Lung (tissue), 12 donors: Measurements from ENCODE around the gene SH3RF2. TPM values are rescaled to one million over a fixed set of nuclear protein-coding genes. Genes with fewer than 3 reads are reported as not detected.

Source experiments
- ATAC-seq: fragments of 200-7000 bp; cut with Tn5 transposase; one replicate; pipeline ENCODE4 v1.9.1; 2020; ENCODE audit warnings: moderate number of reproducible peaks; ENCODE audit not compliant: insufficient read depth, low FRiP score
- DNase-seq, 3 donors: peaks; one replicate each; pipeline ENCODE4 v3.0.0-alpha.2; 2013 to 2017
- H3K27ac ChIP-seq, 2 donors: one replicate each; pipeline ENCODE4 v1.5.1; 2013; ENCODE audit warnings: mild to moderate bottlenecking in 2 of 2, moderate library complexity in 2 of 2, control low read depth in 1 of 2, inconsistent platforms in 1 of 2, low read depth in 1 of 2, low read length in 1 of 2
- H3K27me3 ChIP-seq, 3 donors: one replicate each; pipeline ENCODE4 v1.5.1; 2013; ENCODE audit warnings: low read length in 2 of 3; ENCODE audit not compliant: control insufficient read depth in 3 of 3, insufficient read depth in 3 of 3
- H3K36me3 ChIP-seq, 4 donors: one replicate each; pipeline ENCODE4 v1.5.1; 2013; ENCODE audit warnings: low read length in 4 of 4, mild to moderate bottlenecking in 1 of 4, moderate library complexity in 1 of 4; ENCODE audit not compliant: control insufficient read depth in 4 of 4, insufficient read depth in 4 of 4
- H3K4me1 ChIP-seq, 5 donors: one replicate each; pipeline ENCODE4 v1.5.1; 2013; ENCODE audit warnings: low read length in 5 of 5, mild to moderate bottlenecking in 2 of 5, moderate library complexity in 1 of 5; ENCODE audit not compliant: control insufficient read depth in 5 of 5, insufficient read depth in 5 of 5
- H3K4me3 ChIP-seq: one replicate; pipeline ENCODE4 v1.5.1; 2013; ENCODE audit warnings: mild to moderate bottlenecking, control low read depth, moderate library complexity
- H3K9ac ChIP-seq, 2 donors: one replicate each; pipeline ENCODE4 v1.5.1; 2013; ENCODE audit warnings: low read length in 2 of 2, control low read depth in 1 of 2; ENCODE audit not compliant: insufficient read depth in 1 of 2
- H3K9me3 ChIP-seq, 4 donors: one replicate each; pipeline ENCODE4 v1.5.1; 2013; ENCODE audit warnings: low read length in 3 of 4, mild to moderate bottlenecking in 1 of 4, moderate library complexity in 1 of 4; ENCODE audit not compliant: control insufficient read depth in 4 of 4, insufficient read depth in 3 of 4
- WGBS, 2 donors: extraction: QIAGEN DNeasy Blood & Tissue Kit; methylation state at CpG; one replicate each; pipeline ENCODE4 v1.1.7; 2013; 5-methylcytosine and 5-hydroxymethylcytosine counted together
- polyA plus RNA-seq, 2 donors: library from polyadenylated mRNA; stranded (reverse); fragments of 200-250 nt; gene quantifications; one replicate each; pipeline ENCODE4 v1.2.1, GENCODE V29; 2013
- total RNA-seq, 2 donors: library from RNA; depleted of rRNA in 1 of 2; stranded (reverse); fragments of >200 nt in 1 of 2; gene quantifications; one replicate each; pipeline ENCODE4 v1.2.1, GENCODE V29; 2014 to 2021
- TF ChIP-seq, protein P1 (sequence below): IDR thresholded peaks from 2 replicates; pipeline ENCODE4 v1.5.1; 2012; ENCODE audit warnings: mild to moderate bottlenecking; ENCODE audit errors: control extremely low read depth, extremely low read depth
- donor health status: control.
- donor health status: control.
- donor health status: Bipolar disorder and iron deficiency.
- donor health status: healthy.
- donor health status: DM: yes; HTN: yes; CAD: no.

SH3RF2 gene
- total and polyA plus RNA-seq, 4 donors, result 1.3 to 14.3 (median 5.0) TPM

DNA sequence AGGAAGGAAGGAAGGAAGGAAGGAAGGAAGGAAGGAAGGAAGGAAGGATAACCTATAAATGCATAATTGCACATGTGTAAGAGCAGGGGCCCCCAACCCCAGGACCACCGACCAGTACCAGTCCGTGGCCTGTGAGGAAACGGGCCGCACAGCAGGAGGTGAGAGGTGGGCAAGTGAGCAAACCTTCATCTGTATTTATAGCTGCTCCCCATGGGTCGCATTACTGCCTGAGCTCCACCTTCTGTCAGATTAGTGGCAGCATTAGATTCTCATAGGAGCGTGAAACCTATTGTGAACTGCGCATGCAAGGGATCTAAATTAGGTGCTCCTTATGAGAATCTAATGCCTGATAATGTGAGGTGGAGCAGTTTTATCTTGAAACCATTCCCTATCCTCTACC, 66.1 kb downstream of the SH3RF2 start:
- TF ChIP-seq, protein P1, sequence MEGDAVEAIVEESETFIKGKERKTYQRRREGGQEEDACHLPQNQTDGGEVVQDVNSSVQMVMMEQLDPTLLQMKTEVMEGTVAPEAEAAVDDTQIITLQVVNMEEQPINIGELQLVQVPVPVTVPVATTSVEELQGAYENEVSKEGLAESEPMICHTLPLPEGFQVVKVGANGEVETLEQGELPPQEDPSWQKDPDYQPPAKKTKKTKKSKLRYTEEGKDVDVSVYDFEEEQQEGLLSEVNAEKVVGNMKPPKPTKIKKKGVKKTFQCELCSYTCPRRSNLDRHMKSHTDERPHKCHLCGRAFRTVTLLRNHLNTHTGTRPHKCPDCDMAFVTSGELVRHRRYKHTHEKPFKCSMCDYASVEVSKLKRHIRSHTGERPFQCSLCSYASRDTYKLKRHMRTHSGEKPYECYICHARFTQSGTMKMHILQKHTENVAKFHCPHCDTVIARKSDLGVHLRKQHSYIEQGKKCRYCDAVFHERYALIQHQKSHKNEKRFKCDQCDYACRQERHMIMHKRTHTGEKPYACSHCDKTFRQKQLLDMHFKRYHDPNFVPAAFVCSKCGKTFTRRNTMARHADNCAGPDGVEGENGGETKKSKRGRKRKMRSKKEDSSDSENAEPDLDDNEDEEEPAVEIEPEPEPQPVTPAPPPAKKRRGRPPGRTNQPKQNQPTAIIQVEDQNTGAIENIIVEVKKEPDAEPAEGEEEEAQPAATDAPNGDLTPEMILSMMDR, result no peak

DNA sequence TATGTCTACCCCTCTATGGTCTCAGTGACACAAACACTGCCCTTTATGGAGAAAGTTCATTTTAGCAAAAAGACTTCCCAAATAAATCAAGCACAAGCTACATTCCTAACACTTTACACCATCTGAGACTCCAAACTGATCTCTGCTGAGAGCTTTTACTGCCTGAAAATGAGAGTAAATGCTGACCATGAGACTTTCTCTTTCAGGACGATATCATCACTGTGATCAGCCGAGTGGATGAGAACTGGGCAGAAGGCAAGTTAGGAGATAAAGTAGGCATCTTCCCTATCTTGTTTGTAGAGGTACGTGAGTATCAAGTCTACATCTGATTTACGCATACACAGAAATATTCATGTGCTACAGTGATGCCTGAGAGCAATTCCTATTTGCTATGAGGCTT, 67.5 kb downstream of the SH3RF2 start:
- DNase-seq (no peak), ATAC-seq (no peak)
- H3K4me1 ChIP-seq, result no peaks in the 10 kb centered on the region
- no peak overlapping the region for H3K27ac ChIP-seq
- no peak overlapping the region for H3K9ac ChIP-seq
- 81 to 91% methylated on average over 4 of the region's 4 CpGs for WGBS, 2 donors
- H3K4me3 ChIP-seq, result no peak overlapping the region
- H3K27me3 ChIP-seq, result peaks cover 0 to 2% (median 0%) of the 10 kb centered on the region in 3 donors
- TF ChIP-seq, protein P1, result no peak
- H3K36me3 ChIP-seq, result no peaks in the 10 kb centered on the region
- H3K9me3 ChIP-seq, result no peaks in the 10 kb centered on the region

More for the DNA sequence above, 66.1 kb downstream of the SH3RF2 start:
- Histone ChIP-seq H3K27me3 (peaks cover 0 to 2% (median 0%) of the 10 kb centered on the region in 3 donors), H3K4me1 (no peaks in the 10 kb centered on the region), H3K4me3 (no peak overlapping the region), H3K36me3 (no peaks in the 10 kb centered on the region), H3K9ac (no peak overlapping the region), H3K27ac (no peak overlapping the region), H3K9me3 (no peaks in the 10 kb centered on the region)
- DNase-seq, result no peak
- ATAC-seq, result no peak
- 91% methylated on average over 7 of the region's 7 CpGs for WGBS, 2 donors

DNA sequence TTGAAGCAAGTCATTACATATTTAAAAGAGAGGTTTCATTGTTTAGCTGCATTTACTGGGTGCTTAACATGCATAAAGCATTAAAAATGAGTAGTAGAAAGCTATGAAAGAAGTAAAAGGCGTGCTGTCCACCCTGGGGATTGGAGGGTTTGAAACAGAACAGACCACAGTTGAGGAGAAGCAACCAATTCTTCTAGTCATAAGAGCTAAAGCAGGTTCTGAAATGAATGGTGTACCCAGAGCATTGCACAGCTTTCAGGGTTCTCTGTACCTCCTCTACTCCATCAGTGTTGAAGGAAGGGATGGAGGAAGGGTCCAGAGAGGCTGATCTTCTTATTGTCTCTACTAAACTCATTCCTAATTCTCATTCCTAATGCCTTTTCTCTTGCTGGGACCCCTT, 68.9 kb downstream of the SH3RF2 start:
- no peaks in the 10 kb centered on the region for H3K9me3 ChIP-seq
- TF ChIP-seq, protein P1, result no peak
- ATAC-seq (no peak), DNase-seq (no peak)
- no peaks in the 10 kb centered on the region for H3K4me1 ChIP-seq
- no peaks in the 10 kb centered on the region for H3K36me3 ChIP-seq
- no peak overlapping the region for H3K4me3 ChIP-seq
- 79 to 87% methylated on average over 1 of the region's 1 CpG for WGBS, 2 donors
- H3K27me3 ChIP-seq, result peaks cover 0 to 2% (median 0%) of the 10 kb centered on the region in 3 donors
- no peak overlapping the region for H3K9ac ChIP-seq
- no peak overlapping the region for H3K27ac ChIP-seq

DNA sequence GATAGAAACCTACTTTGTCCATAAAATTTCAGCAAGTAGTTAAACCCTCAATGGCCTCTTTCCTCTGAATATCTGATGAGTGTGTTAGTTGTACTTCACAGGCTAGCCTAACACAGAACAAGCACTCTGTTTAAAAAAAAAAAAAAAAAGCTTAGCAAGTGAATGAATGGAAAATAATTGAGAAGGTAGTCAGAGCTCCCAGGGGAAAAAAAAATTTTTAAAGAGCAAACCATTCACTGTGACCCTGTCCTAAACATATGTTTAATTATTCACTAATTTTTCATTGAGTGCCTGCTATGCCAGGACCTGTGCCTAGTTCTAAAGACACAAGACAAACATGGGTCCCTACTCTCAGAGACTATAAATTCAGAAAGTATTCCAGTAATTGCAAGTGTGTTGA, 69.3 kb downstream of the SH3RF2 start:
- no peak overlapping the region for H3K4me3 ChIP-seq
- peaks cover 0 to 2% (median 0%) of the 10 kb centered on the region in 3 donors for H3K27me3 ChIP-seq
- peak in 1 of 3 donors; percentile 20 for DNase-seq
- no peaks in the 10 kb centered on the region for H3K9me3 ChIP-seq
- no peaks in the 10 kb centered on the region for H3K36me3 ChIP-seq
- TF ChIP-seq, protein P1, result no peak
- H3K9ac ChIP-seq, result no peak overlapping the region
- ATAC-seq, result no peak
- H3K27ac ChIP-seq, result no peak overlapping the region
- H3K4me1 ChIP-seq, result no peaks in the 10 kb centered on the region
